ENCODE results near the gene RDX. TPM values are rescaled to one million over a fixed set of nuclear protein-coding genes. Genes with fewer than 3 reads are reported as not detected.

The RDX gene
- total RNA-seq, 1 experiment from 2014 or later = 76.8 TPM

DNA sequence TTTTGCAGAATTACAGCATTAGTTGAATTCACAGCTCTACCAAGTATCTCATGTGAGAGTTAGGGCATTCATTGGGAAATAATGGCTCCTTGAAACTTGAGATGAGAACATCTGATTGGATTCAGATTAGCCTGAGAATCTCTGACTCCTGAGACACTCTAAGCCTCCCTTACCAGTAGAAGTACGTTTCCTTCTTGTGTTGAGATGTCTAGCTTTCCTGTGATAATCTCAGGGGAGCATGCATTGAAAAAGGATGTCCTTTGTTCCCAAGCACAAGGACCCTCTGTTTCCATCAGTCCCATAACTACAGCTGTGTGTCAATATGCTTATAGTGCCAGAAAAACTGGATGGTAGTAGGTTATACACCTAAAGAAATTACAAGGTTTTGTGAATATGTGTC, 35.2 kb upstream of the RDX start:
- Mint-ChIP-seq H3K9me3 (ENCODE audit: low read depth, unreplicated experiment) (peaks cover 3% of the 10 kb centered on the region), H3K4me1 (ENCODE audit: low read depth, unreplicated experiment) (peaks cover 10% of the 10 kb centered on the region), H3K27me3 (ENCODE audit: unreplicated experiment) (no peaks in the 10 kb centered on the region), H3K36me3 (ENCODE audit: insufficient read depth, unreplicated experiment) (peaks cover 17% of the 10 kb centered on the region), H3K4me3 (ENCODE audit: low read depth, unreplicated experiment) (no peak overlapping the region), H3K27ac (ENCODE audit: unreplicated experiment) (no peak overlapping the region)
- no TSS peak for BruUV-seq (replicated peaks)
- intact Hi-C loops (cut with micrococcal nuclease; ENCODE audit: unreplicated experiment) = no loop called here
- no peak for DNase-seq
- TF ChIP-seq, protein P1, sequence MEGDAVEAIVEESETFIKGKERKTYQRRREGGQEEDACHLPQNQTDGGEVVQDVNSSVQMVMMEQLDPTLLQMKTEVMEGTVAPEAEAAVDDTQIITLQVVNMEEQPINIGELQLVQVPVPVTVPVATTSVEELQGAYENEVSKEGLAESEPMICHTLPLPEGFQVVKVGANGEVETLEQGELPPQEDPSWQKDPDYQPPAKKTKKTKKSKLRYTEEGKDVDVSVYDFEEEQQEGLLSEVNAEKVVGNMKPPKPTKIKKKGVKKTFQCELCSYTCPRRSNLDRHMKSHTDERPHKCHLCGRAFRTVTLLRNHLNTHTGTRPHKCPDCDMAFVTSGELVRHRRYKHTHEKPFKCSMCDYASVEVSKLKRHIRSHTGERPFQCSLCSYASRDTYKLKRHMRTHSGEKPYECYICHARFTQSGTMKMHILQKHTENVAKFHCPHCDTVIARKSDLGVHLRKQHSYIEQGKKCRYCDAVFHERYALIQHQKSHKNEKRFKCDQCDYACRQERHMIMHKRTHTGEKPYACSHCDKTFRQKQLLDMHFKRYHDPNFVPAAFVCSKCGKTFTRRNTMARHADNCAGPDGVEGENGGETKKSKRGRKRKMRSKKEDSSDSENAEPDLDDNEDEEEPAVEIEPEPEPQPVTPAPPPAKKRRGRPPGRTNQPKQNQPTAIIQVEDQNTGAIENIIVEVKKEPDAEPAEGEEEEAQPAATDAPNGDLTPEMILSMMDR (IDR thresholded peaks at IDR 0.05; ENCODE audit: unreplicated experiment) = no peak
- CTCF ChIA-PET = no interaction called here

DNA sequence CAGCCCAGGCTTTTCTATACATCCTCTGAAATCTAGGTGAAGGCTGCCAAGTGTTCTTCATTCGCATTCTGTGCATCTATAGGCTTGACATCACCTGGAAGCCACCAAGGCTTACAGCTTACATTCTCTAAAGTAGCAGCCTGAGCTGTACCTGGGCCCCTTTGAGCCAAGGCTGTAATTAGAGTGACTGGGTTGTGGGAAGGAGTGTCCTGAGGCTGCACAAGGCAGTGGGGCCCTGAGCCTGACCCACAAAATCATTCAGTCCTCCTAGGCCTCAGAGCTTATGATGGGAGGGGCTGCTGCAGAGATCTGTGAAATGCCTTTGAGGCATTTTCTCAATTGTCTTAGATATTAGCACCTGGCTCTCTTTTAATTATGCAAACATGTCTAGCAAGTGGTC, 33.0 kb upstream of the RDX start:
- no peaks in the 10 kb centered on the region for H3K27me3 Mint-ChIP-seq (ENCODE audit: unreplicated experiment)
- DNase-seq = no peak
- H3K9me3 Mint-ChIP-seq (ENCODE audit: low read depth, unreplicated experiment) = peaks cover 3% of the 10 kb centered on the region
- H3K4me3 Mint-ChIP-seq (ENCODE audit: low read depth, unreplicated experiment) = peak overlapping the region; percentile 85
- H3K36me3 Mint-ChIP-seq (ENCODE audit: insufficient read depth, unreplicated experiment) = peaks cover 12% of the 10 kb centered on the region
- TF ChIP-seq, protein P1 (IDR thresholded peaks at IDR 0.05; ENCODE audit: unreplicated experiment) = no peak
- no TSS peak for BruUV-seq (replicated peaks)
- intact Hi-C loops (cut with micrococcal nuclease; ENCODE audit: unreplicated experiment) = no loop called here
- H3K27ac Mint-ChIP-seq (ENCODE audit: unreplicated experiment) = peak overlapping the region; percentile 77
- peaks cover 10% of the 10 kb centered on the region for H3K4me1 Mint-ChIP-seq (ENCODE audit: low read depth, unreplicated experiment)
- CTCF ChIA-PET = interaction anchor here (2.0 kb wide), 1 partner anchor 12 kb away, joined by 5 read pairs; no protein-coding TSS in a partner anchor

DNA sequence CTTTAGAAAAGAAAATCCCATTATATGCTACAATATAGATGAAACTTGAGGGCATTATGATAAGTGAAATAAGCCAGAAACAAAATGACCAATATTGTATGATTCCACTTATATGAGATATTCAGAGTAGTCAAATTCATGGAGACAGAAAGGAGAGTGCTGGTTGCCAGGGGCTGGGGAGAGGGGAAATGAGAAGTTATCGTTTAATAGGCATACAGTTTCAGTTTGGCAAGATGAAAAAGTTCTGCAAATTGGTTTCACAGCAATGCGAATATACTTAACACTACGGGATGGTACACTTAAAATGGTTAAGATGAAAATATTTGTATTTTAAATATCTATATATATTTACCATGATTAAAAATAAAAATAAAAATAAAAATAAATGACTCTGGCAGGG, 31.1 kb upstream of the RDX start:
- intact Hi-C loops (cut with micrococcal nuclease; ENCODE audit: unreplicated experiment) = no loop called here
- Mint-ChIP-seq H3K36me3 (ENCODE audit: insufficient read depth, unreplicated experiment) (peaks cover 12% of the 10 kb centered on the region), H3K27ac (ENCODE audit: unreplicated experiment) (peak overlapping the region; percentile 61), H3K4me3 (ENCODE audit: low read depth, unreplicated experiment) (peak overlapping the region; percentile 85), H3K9me3 (ENCODE audit: low read depth, unreplicated experiment) (peaks cover 3% of the 10 kb centered on the region), H3K27me3 (ENCODE audit: unreplicated experiment) (no peaks in the 10 kb centered on the region), H3K4me1 (ENCODE audit: low read depth, unreplicated experiment) (peaks cover 10% of the 10 kb centered on the region)
- TF ChIP-seq, protein P1 (IDR thresholded peaks at IDR 0.05; ENCODE audit: unreplicated experiment) = no peak
- no TSS peak for BruUV-seq (replicated peaks)
- DNase-seq = no peak
- CTCF ChIA-PET = interaction anchor here (0.6 to 1.6 kb wide), 2 partner anchors 59 to 105 kb away, joined by 4 to 7 read pairs; no protein-coding TSS in a partner anchor

DNA sequence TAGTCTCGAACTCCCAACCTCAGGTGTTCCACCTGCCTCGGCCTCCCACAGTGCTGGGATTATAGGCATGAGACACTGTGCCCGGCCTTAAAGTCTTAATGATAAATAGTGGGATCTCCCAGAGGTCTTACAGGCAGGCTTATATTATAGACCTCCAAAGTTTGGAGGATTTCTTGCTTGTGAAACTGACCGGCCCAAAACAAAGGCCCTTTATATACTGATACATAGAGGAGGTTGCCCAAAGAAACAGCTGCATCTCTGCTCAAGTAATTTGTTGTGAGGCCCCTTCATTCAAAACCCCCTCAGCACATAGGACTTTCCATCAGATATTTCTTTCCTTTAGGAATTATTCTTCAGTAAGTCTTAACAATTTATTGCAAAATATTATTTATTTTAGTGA, 27.4 kb upstream of the RDX start:
- no peak overlapping the region for H3K27ac Mint-ChIP-seq (ENCODE audit: unreplicated experiment)
- peaks cover 8% of the 10 kb centered on the region for H3K36me3 Mint-ChIP-seq (ENCODE audit: insufficient read depth, unreplicated experiment)
- H3K27me3 Mint-ChIP-seq (ENCODE audit: unreplicated experiment) = no peaks in the 10 kb centered on the region
- TF ChIP-seq, protein P1 (IDR thresholded peaks at IDR 0.05; ENCODE audit: unreplicated experiment) = no peak
- no peak overlapping the region for H3K4me3 Mint-ChIP-seq (ENCODE audit: low read depth, unreplicated experiment)
- DNase-seq = no peak
- no peaks in the 10 kb centered on the region for H3K9me3 Mint-ChIP-seq (ENCODE audit: low read depth, unreplicated experiment)
- BruUV-seq (replicated peaks) = no TSS peak
- H3K4me1 Mint-ChIP-seq (ENCODE audit: low read depth, unreplicated experiment) = peaks cover 9% of the 10 kb centered on the region
- intact Hi-C loops (cut with micrococcal nuclease; ENCODE audit: unreplicated experiment) = no loop called here
- CTCF ChIA-PET = no interaction called here
